NOMO-1 (cell line): ENCODE measurements around the gene DCBLD1.
"Not testable (repeated sequence)": the region's sequence is repeated elsewhere in the genome, so short reads cannot be mapped to it uniquely, and the experiment has no call there.

Experiments used
- DNase-seq, 2 experiments: peaks; one replicate each; lab custom pipeline; 2025; ENCODE audit not compliant: unreplicated experiment in 2 of 2; lab: John Stamatoyannopoulos, UW

The DCBLD1 gene

GRCh38 chr6:117482240-117483003 is at the start of gene DCBLD1:
Gene DCBLD1, plus strand, starts transcription at chr6:117482674. Its CDS starts 108 bp downstream, at chr6:117482782.
- peak; percentile 73 to 86 for DNase-seq

GRCh38 chr6:117440706-117441525 is 41.6 kb upstream of the DCBLD1 start:
- peak in 1 of 2 experiments; percentile 30 for DNase-seq

- peak; percentile 13 to 65 for DNase-seq
These were observed 40.6 kb upstream of the DCBLD1 start for GRCh38 chr6:117441824-117442264.

GRCh38 chr6:117442313-117442712 is 40.2 kb upstream of the DCBLD1 start:
- DNase-seq = not testable (repeated sequence)

- no peak for DNase-seq
These were observed 37.9 kb upstream of the DCBLD1 start for GRCh38 chr6:117444600-117444999.

GRCh38 chr6:117446861-117447260 is 35.6 kb upstream of the DCBLD1 start:
- no peak for DNase-seq

- DNase-seq = no peak
These were observed 34.5 kb upstream of the DCBLD1 start for GRCh38 chr6:117448011-117448410.

GRCh38 chr6:117448732-117449485 is 33.6 kb upstream of the DCBLD1 start:
- DNase-seq = no peak

GRCh38 chr6:117449549-117450439 is 32.7 kb upstream of the DCBLD1 start:
- DNase-seq = peak; percentile 9 to 52

- no peak for DNase-seq
These were observed 30.8 kb upstream of the DCBLD1 start for GRCh38 chr6:117451671-117452070.

- no peak for DNase-seq
These were observed 26.2 kb upstream of the DCBLD1 start for GRCh38 chr6:117456250-117456649.

- DNase-seq = no peak
These were observed 25.5 kb upstream of the DCBLD1 start for GRCh38 chr6:117456998-117457397.

GRCh38 chr6:117459204-117459944 is 23.1 kb upstream of the DCBLD1 start:
- no peak for DNase-seq

- no peak for DNase-seq
These were observed 18.5 kb upstream of the DCBLD1 start for GRCh38 chr6:117463762-117464665.

- no peak for DNase-seq
These were observed 17.8 kb upstream of the DCBLD1 start for GRCh38 chr6:117464700-117465099.

GRCh38 chr6:117465691-117466090 is 16.8 kb upstream of the DCBLD1 start:
- DNase-seq = no peak

GRCh38 chr6:117467876-117468275 is 14.6 kb upstream of the DCBLD1 start:
- DNase-seq = no peak

- DNase-seq = not testable (repeated sequence)
These were observed 13.9 kb upstream of the DCBLD1 start for GRCh38 chr6:117468527-117468926.
